H1 (cell line): Measurements from ENCODE around the gene DYNC1H1. TPM values are rescaled to one million over a fixed set of nuclear protein-coding genes. Genes with fewer than 3 reads are reported as not detected.

ENCODE experiments used
- CTCF ChIA-PET: fragments of 300-600 bp; sonication (Branson Sonifier 250); formaldehyde crosslinking; loops from one replicate; lab custom pipeline; 2021; ENCODE audit not compliant: partially characterized antibody; lab: Charles Lee
- POLR2A ChIA-PET: fragments of 300-600 bp; sonication (Branson Sonifier 250); formaldehyde crosslinking; loops from one replicate; lab custom pipeline; 2021; ENCODE audit warnings: inconsistent platforms; ENCODE audit not compliant: partially characterized antibody; lab: Charles Lee
- DNase-seq, 2 experiments: peaks; one replicate each; pipeline versions ENCODE4 v3.0.0 to v3.0.0-alpha.2; 2010 to 2022; ENCODE audit warnings: low spot score in 2 of 2, low read depth in 1 of 2, mixed read lengths in 1 of 2
- FAIRE-seq: peaks from 2 replicates; lab custom pipeline; 2011; peaks lifted over from hg19 to GRCh38; lab: Jason Lieb, UNC
- H2AFZ ChIP-seq: 2 replicates; pipeline ENCODE4 v1.8.1; 2012; ENCODE audit warnings: low read length, inconsistent platforms
- H2AK5ac ChIP-seq: 2 replicates; pipeline ENCODE4 v1.6.1; 2013; ENCODE audit warnings: low read depth, low read length
- H2BK120ac ChIP-seq: replicated peaks from 2 replicates; pipeline ENCODE3; 2013; ENCODE audit warnings: low read depth, low read length, inconsistent platforms
- H2BK12ac ChIP-seq: 2 replicates; pipeline ENCODE4 v1.6.1; 2013; ENCODE audit warnings: low read depth, low read length
- H2BK15ac ChIP-seq: 2 replicates; pipeline ENCODE4 v1.6.1; 2013; ENCODE audit warnings: low read length
- H2BK20ac ChIP-seq: 2 replicates; pipeline ENCODE4 v1.6.1; 2013; ENCODE audit warnings: low read length
- H2BK5ac ChIP-seq: 2 replicates; pipeline ENCODE4 v1.6.1; 2013; ENCODE audit warnings: low read depth, low read length
- H3K14ac ChIP-seq: 2 replicates; pipeline ENCODE4 v1.6.1; 2013; ENCODE audit warnings: inconsistent platforms; ENCODE audit not compliant: insufficient read length
- H3K18ac ChIP-seq: 2 replicates; pipeline ENCODE4 v1.6.1; 2013; ENCODE audit warnings: low read length; ENCODE audit errors: extremely low read depth
- H3K23ac ChIP-seq: 2 replicates; pipeline ENCODE4 v1.6.1; 2013; ENCODE audit warnings: inconsistent platforms; ENCODE audit not compliant: insufficient read length
- H3K23me2 ChIP-seq: 2 replicates; pipeline ENCODE4 v1.6.1; 2013; ENCODE audit warnings: low read depth, low read length
- H3K27ac ChIP-seq: 2 replicates; pipeline ENCODE4 v1.6.1; 2011; ENCODE audit warnings: low read depth, low read length, inconsistent platforms
- H3K27me3 ChIP-seq, 4 experiments: replicated peaks in 1 of 4; 1 replicate in 1 of 4; 2 replicates in 3 of 4; pipeline versions ENCODE4 v1.6.1 to v1.8.1; 2011 to 2013; ENCODE audit warnings: low read length in 3 of 4, mild to moderate bottlenecking in 3 of 4, inconsistent platforms in 2 of 4, mixed read lengths in 2 of 4, moderate library complexity in 1 of 4; ENCODE audit not compliant: control insufficient read depth in 3 of 4, insufficient read depth in 3 of 4; ENCODE audit errors: extremely low read depth in 1 of 4
- H3K36me3 ChIP-seq, 4 experiments: 2 replicates each; pipeline versions ENCODE4 v1.6.1 to v1.8.1; 2011 to 2013; ENCODE audit warnings: mild to moderate bottlenecking in 4 of 4, low read length in 3 of 4, moderate library complexity in 2 of 4, control low read depth in 1 of 4, inconsistent platforms in 1 of 4; ENCODE audit not compliant: insufficient read depth in 4 of 4, control insufficient read depth in 2 of 4
- H3K4ac ChIP-seq: replicated peaks from 2 replicates; pipeline ENCODE3; 2013; ENCODE audit warnings: low read length, low read depth, mixed read lengths, inconsistent platforms; ENCODE audit not compliant: insufficient read length
- H3K4me1 ChIP-seq, 4 experiments: replicated peaks in 1 of 4; 1 replicate in 1 of 4; 2 replicates in 3 of 4; pipeline versions ENCODE4 v1.6.1 to v1.8.1; 2011 to 2013; ENCODE audit warnings: low read length in 3 of 4, inconsistent platforms in 2 of 4, mixed read lengths in 1 of 4; ENCODE audit not compliant: insufficient read depth in 4 of 4, control insufficient read depth in 3 of 4
- H3K4me2 ChIP-seq, 2 experiments: 2 replicates each; pipeline versions ENCODE4 v1.6.1 to v1.8.1; 2011 to 2013; ENCODE audit warnings: low read depth in 2 of 2, low read length in 2 of 2, control low read depth in 1 of 2, inconsistent platforms in 1 of 2, mild to moderate bottlenecking in 1 of 2; ENCODE audit not compliant: insufficient read depth in 1 of 2
- H3K4me3 ChIP-seq, 4 experiments: fragments of 200-600, 300-600 bp in 1 of 4; sonication (generic), shearing (Covaris generic), sonication (Bioruptor Twin) in 1 of 4; 2 replicates each; pipeline versions ENCODE4 v1.5.1 to v1.8.1; 2011 to 2016; ENCODE audit warnings: low read length in 4 of 4, low read depth in 3 of 4, control low read depth in 2 of 4, inconsistent platforms in 2 of 4, mild to moderate bottlenecking in 2 of 4, mixed read lengths in 1 of 4, moderate library complexity in 1 of 4; ENCODE audit not compliant: insufficient read depth in 2 of 4; ENCODE audit errors: extremely low read depth in 1 of 4
- H3K56ac ChIP-seq: replicated peaks from 2 replicates; pipeline ENCODE3; 2013; ENCODE audit warnings: low read depth, mild to moderate bottlenecking, mixed read lengths, low read length, inconsistent platforms; ENCODE audit not compliant: insufficient read length
- H3K79me1 ChIP-seq: 2 replicates; pipeline ENCODE4 v1.6.1; 2013; ENCODE audit warnings: low read depth, low read length, control low read depth
- H3K79me2 ChIP-seq, 2 experiments: 2 replicates each; pipeline versions ENCODE4 v1.6.1 to v1.8.1; 2012 to 2013; ENCODE audit warnings: low read length in 2 of 2, mild to moderate bottlenecking in 2 of 2, inconsistent platforms in 1 of 2; ENCODE audit not compliant: insufficient read depth in 2 of 2, control insufficient read depth in 1 of 2
- H3K9ac ChIP-seq, 4 experiments: replicated peaks in 1 of 4; 1 replicate in 1 of 4; 2 replicates in 3 of 4; pipeline versions ENCODE4 v1.6.1 to v1.8.1; 2011 to 2013; ENCODE audit warnings: low read depth in 3 of 4, low read length in 3 of 4, control low read depth in 2 of 4, mild to moderate bottlenecking in 2 of 4, moderate library complexity in 2 of 4, inconsistent platforms in 1 of 4; ENCODE audit errors: extremely low read depth in 1 of 4
- H3K9me3 ChIP-seq, 2 experiments: 2 replicates each; pipeline versions ENCODE4 v1.6.1 to v1.8.1; 2012 to 2013; ENCODE audit warnings: mild to moderate bottlenecking in 2 of 2, moderate library complexity in 2 of 2, control low read depth in 1 of 2, inconsistent platforms in 1 of 2, low read depth in 1 of 2, low read length in 1 of 2, mixed read lengths in 1 of 2; ENCODE audit not compliant: insufficient read depth in 2 of 2
- H4K20me1 ChIP-seq, 2 experiments: replicated peaks in 1 of 2; 2 replicates each; pipeline versions ENCODE3 to v1.8.1; 2011 to 2013; ENCODE audit warnings: inconsistent platforms in 2 of 2, low read length in 2 of 2, mild to moderate bottlenecking in 1 of 2; ENCODE audit not compliant: insufficient read depth in 2 of 2, control insufficient read depth in 1 of 2
- H4K5ac ChIP-seq: 2 replicates; pipeline ENCODE4 v1.6.1; 2013; ENCODE audit warnings: low read length, low read depth, mixed read lengths, inconsistent platforms; ENCODE audit not compliant: insufficient read length
- H4K8ac ChIP-seq: 2 replicates; pipeline ENCODE4 v1.8.0; 2013; ENCODE audit warnings: mild to moderate bottlenecking, moderate library complexity, low read length, inconsistent platforms; ENCODE audit not compliant: insufficient read depth; ENCODE audit errors: extremely low read depth
- H4K91ac ChIP-seq: replicated peaks from 2 replicates; pipeline ENCODE3; 2013; ENCODE audit warnings: low read length, mixed read lengths, inconsistent platforms; ENCODE audit not compliant: insufficient read length
- NANOG ChIP-seq: IDR thresholded peaks from 2 replicates; pipeline ENCODE4 v1.6.1; 2011; ENCODE audit warnings: low read length, low read depth, mild to moderate bottlenecking, inconsistent platforms; ENCODE audit not compliant: insufficient read depth, poor library complexity, severe bottlenecking
- WGBS, 2 experiments: shearing (Covaris generic) in 1 of 2; methylation state at CpG; one replicate each; pipeline versions ENCODE4 v1.1.6 to v1.1.7; 2013 to 2015; ENCODE audit warnings: low lambda C conversion rate in 2 of 2, mixed read lengths in 2 of 2, inconsistent platforms in 1 of 2, low coverage in 1 of 2, missing lambda C conversion rate in 1 of 2; ENCODE audit not compliant: insufficient replicate concordance in 2 of 2, insufficient coverage in 1 of 2, insufficient read length in 1 of 2; ENCODE audit errors: extremely low coverage in 1 of 2, missing lambda C conversion rate in 1 of 2; 5-methylcytosine and 5-hydroxymethylcytosine counted together
- polyA plus RNA-seq, 7 experiments: library from polyadenylated mRNA; depleted of rRNA in 3 of 7; stranded (reverse) in 5 of 7; unstranded in 2 of 7; fragments of >200 nt in 5 of 7; fragments of 200-250 nt in 2 of 7; gene quantifications; 1 replicate in 5 of 7; 2 replicates in 1 of 7; 4 replicates in 1 of 7; pipeline versions ENCODE4 v1.2.1 to v1.2.3, GENCODE V29; 2011 to 2013; ENCODE audit warnings: missing spikeins in 2 of 7, mixed read lengths in 2 of 7
- total RNA-seq: library from RNA; stranded (reverse); fragmentation: NEBNext Ultra II Directional; extraction: Animal tissue kit (Norgen Biotek cat#: 25700); gene quantifications from 2 replicates; pipeline ENCODE4 v1.2.1, GENCODE V29; 2021

Gene DYNC1H1
- total and polyA plus RNA-seq, 2 of the 8 experiments (the other 6 are each of a cell fraction or from before 2014, with no cell fraction given), result 238 to 387 TPM

DNA sequence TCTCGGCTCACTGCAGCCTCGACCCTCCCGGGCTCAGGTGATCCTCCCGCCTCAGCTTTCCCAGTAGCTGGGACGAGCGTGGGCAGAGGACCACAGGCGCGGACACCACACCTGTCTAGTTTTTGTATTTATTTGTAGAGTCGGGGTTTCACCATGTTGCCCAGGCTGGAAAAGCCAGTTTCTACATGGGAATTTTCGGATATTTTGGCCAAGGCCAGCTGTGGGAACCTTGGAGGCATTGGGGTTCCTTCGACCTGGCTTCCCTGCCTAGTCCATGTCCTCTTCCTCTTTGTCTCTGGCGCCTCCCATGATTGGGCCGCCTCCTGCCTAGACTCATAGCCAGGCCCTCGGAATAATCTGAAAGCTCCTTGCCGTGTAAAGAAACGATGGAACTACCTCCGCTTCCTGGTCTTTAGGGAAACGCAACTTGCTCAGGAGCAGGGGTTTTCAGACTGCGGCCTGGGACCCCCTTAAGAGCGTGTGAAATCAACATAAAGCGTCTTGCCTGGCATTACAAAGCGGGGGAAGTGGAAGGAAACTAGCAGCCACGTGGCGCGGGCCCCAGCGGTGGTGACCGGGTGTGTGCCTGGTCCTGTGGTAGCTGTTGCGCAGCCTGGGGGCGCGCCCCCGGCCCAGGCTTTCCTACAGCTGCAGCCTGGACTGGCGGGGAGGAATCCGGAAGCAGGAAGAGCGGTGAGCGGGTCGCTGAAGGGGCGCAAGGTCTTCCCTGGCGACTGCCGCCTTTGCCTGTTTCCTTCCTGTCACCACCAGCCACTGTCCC lies 123.8 kb downstream of the DYNC1H1 start:
- H2AFZ ChIP-seq, result no peak overlapping the region; the same call in 1 of the 2 replicates
- no peak overlapping the region for H3K14ac ChIP-seq
- peak overlapping the region; percentile 73 for H2BK5ac ChIP-seq
- no peak overlapping the region for H3K23ac ChIP-seq
- peaks cover 20 to 29% (median 25%) of the 10 kb centered on the region in 4 experiments for H3K36me3 ChIP-seq
- H3K23me2 ChIP-seq, result no peaks in the 10 kb centered on the region; the same call in 1 of the 2 replicates
- peak overlapping the region; percentile 56 for H3K56ac ChIP-seq
- peaks cover 4 to 18% (median 12%) of the 10 kb centered on the region in 4 experiments for H3K4me1 ChIP-seq
- peak overlapping the region; percentile 63 for H4K5ac ChIP-seq
- H2BK120ac ChIP-seq, result no peak overlapping the region
- H3K79me2 ChIP-seq, result peaks cover 5 to 32% of the 10 kb centered on the region in 2 experiments
- H3K4me2 ChIP-seq, result peak overlapping the region; percentile 75 to 91
- no peak overlapping the region for H2BK12ac ChIP-seq
- H3K4me3 ChIP-seq, result peak overlapping the region; percentile 64 to 93 (median 71)
- H3K9ac ChIP-seq, result peak overlapping the region in 3 of 4 experiments; percentile 46 to 89 (median 54); a peak in 6 of 7 replicates
- peak overlapping the region; percentile 81 for H3K18ac ChIP-seq
- WGBS, 2 experiments, result 31% methylated on average over 39 of the region's 39 CpGs; no CpG with 5 or more reads in 1 of the 2 experiments
- peak overlapping the region; percentile 9 for H3K4ac ChIP-seq
- H4K20me1 ChIP-seq, result peaks cover 4 to 8% of the 10 kb centered on the region in 2 experiments
- peak overlapping the region; percentile 81; the same call in 1 of the 2 replicates for H2BK15ac ChIP-seq
- H3K9me3 ChIP-seq, result no peaks in the 10 kb centered on the region
- H4K8ac ChIP-seq, result peak overlapping the region; percentile 85
- no peaks in the 10 kb centered on the region; the same call in 1 of the 2 replicates for H3K79me1 ChIP-seq
- no peak overlapping the region for H2BK20ac ChIP-seq
- H3K27me3 ChIP-seq, result no peaks in the 10 kb centered on the region
- peak overlapping the region; percentile 32; the same call in 1 of the 2 replicates for H3K27ac ChIP-seq
- CTCF ChIA-PET, result interaction anchor here (0.6 to 3.2 kb wide), 8 partner anchors 10 to 1727 kb away, joined by 3 to 26 read pairs (median 5); no protein-coding TSS in a partner anchor
- no peak for FAIRE-seq
- peak overlapping the region; percentile 87 for H4K91ac ChIP-seq
- DNase-seq, result peak; percentile 65 to 77
- POLR2A ChIA-PET, result interaction anchor here (0.6 to 4.5 kb wide), 25 partner anchors 9 to 306 kb away, joined by 3 to 39 read pairs (median 4); partner anchors contain the start of genes WDR20 and ZNF839
- H2AK5ac ChIP-seq, result peak overlapping the region; percentile 77; the same call in 1 of the 2 replicates
- no peak for TF ChIP-seq NANOG
